GM19328 (cell line): ENCODE data around the gene ZIC4.

Experiments
- ATAC-seq: cut with Tn5 transposase; IDR thresholded peaks from one replicate; pipeline ENCODE4 v1.9.1; 2021; ENCODE audit warnings: mild to moderate bottlenecking, moderate library complexity; ENCODE audit not compliant: unreplicated experiment

The ZIC4 gene

DNA sequence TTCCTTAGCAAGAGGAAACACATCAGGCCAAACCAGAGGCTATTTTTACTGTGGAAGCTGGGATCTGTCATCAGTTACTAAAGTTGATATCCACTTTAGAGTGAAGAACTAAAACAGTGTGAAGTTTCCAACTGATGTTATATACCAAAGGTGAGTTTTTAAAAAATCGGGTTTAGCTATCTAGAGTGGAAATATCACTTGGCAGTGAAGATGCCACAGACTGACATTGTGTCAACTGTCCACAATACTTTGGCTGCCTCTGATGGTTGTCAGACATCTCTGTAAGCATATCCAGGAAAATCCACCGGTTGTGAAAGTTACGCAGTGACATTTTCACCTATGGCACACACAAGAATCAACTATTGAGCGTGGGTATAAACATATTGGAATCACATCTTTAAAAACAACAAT lies 12.0 kb upstream of the ZIC4 start:
- no peak for ATAC-seq

GRCh38 chr3:147417551-147418295 lies 11.4 kb upstream of the ZIC4 start:
- no peak for ATAC-seq

GRCh38 chr3:147416931-147417330 lies 10.6 kb upstream of the ZIC4 start:
- no peak for ATAC-seq

GRCh38 chr3:147415874-147416273 lies 9.5 kb upstream of the ZIC4 start:
- no peak for ATAC-seq

- ATAC-seq, result no peak
Measured at GRCh38 chr3:147415286-147415685, 8.9 kb upstream of the ZIC4 start.

DNA sequence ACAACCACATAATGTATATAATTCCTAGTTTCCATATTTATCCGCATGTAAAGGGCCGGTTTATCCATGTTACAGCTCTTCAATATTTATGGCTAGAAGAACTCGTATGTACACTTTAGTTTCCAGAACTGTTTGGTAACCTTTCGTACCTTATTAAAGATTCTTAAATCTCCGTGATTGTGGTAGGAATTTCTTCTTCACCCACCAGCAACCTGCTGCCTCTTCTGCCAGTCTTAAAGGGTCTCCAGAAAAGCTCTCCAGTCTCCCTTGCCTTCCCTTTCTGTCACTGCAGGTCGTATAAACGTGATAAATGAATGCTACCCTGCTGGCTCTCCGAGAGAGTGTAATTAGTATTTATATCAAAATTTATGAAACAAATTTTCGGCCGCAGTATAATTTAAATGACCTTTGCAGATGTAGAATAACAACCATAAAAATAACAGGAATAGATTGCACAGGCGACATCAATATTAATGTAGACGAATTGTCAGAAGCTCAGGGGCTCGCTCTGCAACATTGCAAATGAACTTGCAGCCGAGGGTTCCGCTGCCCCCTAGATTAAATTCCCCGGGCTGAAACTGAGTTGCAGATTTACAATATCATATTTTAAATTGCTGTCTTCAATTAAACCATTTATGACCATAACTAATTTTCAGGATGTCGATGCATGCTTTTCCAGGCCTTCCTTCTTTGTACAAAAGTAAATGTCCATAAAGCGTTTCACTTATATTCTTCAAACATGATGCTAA lies 8.2 kb upstream of the ZIC4 start:
- ATAC-seq, result no peak

GRCh38 chr3:147413686-147414389 lies 7.5 kb upstream of the ZIC4 start:
- ATAC-seq, result no peak

- ATAC-seq, result no peak
Measured at GRCh38 chr3:147412917-147413685, 6.8 kb upstream of the ZIC4 start.

GRCh38 chr3:147412261-147412916 lies 6.0 kb upstream of the ZIC4 start:
- ATAC-seq, result no peak

DNA sequence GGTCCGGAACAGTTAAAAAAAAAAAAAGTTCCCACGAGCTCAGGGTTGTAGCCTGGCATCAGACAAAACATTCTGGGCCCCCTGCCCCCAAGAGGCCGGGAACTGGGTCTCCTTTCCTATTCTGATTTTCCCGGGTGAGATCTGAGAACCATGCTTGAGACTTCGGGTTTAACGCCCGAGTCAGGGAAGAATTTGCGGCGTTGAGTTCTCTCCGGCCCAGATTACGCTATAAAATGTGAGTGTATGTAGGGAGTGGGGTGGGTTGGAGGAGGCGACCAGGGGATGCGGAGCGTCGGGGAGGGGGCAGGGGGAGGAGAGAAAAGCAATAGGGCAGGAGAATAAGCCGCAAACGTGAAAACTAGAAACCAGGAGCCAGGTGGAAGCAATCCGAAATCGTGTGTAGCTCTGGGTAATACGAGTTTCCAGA lies 5.5 kb upstream of the ZIC4 start:
- no peak for ATAC-seq

DNA sequence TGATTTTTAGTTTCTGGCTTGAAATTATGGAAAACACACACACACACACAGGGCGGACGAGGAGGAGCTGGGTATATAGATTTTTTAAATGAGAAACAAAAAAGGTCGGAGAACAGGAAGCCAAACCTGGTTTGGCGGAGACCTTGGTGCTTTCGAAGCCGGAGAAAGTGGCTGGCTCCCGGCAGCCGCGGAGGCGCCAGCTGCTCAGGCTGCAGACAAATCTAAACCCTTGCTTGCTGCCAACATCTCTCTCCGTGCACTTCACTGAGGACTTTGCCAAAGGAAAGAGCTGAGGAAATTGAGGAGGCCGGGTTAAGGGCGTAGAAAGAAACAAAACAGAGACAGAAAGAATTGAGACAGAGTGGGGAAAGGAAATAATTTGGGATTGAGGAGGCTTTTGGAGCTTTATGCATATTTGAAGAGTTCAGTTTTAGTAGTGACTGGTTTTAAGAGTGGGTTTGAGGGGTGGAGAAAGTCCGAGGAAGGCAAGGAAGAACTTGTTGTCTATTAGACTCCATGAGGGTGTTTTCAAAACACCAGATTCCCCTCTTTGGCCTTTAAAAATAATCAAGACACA lies 5.0 kb upstream of the ZIC4 start:
- ATAC-seq, result no peak

DNA sequence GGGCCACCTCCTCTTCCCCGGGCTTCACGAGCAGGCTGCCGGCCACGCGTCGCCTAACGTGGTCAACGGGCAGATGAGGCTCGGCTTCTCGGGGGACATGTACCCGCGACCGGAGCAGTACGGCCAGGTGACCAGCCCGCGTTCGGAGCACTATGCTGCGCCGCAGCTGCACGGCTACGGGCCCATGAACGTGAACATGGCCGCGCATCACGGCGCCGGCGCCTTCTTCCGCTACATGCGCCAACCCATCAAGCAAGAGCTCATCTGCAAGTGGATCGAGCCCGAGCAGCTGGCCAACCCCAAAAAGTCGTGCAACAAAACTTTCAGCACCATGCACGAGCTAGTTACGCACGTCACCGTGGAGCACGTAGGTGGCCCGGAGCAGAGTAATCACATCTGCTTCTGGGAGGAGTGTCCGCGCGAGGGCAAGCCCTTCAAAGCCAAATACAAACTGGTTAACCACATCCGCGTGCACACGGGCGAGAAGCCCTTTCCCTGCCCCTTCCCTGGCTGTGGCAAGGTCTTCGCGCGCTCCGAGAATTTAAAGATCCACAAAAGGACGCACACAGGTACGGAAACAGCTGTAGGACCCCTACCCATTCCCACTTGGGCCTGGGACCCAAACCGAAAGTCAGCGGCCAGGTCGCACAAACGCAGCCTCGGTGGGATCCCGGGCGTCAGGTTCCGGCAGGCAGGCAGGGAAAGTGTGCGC lies 4.3 kb upstream of the ZIC4 start:
- ATAC-seq, result no peak

GRCh38 chr3:147410116-147410525 lies 3.8 kb upstream of the ZIC4 start:
- no peak for ATAC-seq

- no peak for ATAC-seq
Measured at GRCh38 chr3:147409143-147410115, 3.1 kb upstream of the ZIC4 start, which contains the start of gene ZIC1. Gene ZIC1, plus strand, starts transcription at chr3:147409365. Its CDS starts 748 bp downstream, at chr3:147410113.

GRCh38 chr3:147408188-147409100 lies 2.1 kb upstream of the ZIC4 start:
- ATAC-seq, result no peak

- ATAC-seq, result no peak
Measured at GRCh38 chr3:147407498-147408187, 1.3 kb upstream of the ZIC4 start.

GRCh38 chr3:147407114-147407497 lies 763 bp upstream of the ZIC4 start:
- no peak for ATAC-seq
